Measurements from ENCODE around the gene PTAFR.

Gene PTAFR

DNA sequence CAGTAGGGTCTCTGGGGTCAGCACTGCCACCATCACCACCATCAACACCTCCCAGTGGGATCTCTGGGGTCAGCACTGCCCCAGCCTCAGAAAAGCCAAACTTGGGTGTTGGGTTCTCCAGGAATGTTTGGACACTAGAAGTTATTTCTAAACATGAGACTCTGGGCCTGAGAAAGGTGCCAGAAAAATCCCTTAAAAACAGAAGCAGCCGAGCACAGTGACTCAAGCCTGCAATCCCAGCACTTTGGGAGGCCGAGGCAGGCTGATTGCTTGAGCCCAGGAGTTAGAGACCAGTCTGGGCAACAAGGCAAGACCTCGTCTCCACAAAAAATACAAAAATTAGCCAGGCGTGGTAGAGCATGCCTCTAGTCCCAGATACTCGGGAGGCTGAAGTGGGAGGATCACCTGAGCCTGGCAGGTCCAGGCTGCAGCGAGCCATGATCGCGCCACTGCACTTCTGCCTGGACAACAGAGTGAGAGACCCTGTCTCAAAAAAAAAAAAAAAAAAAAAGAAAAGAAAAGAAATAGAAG lies 470 bp downstream of the PTAFR start:
- DNase-seq, result no peak

DNA sequence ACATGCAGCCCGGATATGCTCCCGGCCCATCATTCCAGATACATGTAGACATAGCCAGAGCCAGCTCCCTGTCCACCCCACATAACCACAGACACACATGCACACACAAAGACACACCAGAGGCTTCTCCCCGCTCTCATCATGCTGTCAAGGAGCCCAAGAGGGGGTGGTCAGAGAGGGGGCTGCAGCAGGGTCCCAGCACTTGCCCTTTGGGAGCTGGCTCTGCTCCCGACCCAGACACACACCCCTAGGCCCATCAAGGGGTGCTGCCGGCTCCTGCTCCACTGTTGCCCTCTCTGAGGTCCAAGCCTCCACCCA lies 2.6 kb downstream of the PTAFR start:
- DNase-seq, result no peak

DNA sequence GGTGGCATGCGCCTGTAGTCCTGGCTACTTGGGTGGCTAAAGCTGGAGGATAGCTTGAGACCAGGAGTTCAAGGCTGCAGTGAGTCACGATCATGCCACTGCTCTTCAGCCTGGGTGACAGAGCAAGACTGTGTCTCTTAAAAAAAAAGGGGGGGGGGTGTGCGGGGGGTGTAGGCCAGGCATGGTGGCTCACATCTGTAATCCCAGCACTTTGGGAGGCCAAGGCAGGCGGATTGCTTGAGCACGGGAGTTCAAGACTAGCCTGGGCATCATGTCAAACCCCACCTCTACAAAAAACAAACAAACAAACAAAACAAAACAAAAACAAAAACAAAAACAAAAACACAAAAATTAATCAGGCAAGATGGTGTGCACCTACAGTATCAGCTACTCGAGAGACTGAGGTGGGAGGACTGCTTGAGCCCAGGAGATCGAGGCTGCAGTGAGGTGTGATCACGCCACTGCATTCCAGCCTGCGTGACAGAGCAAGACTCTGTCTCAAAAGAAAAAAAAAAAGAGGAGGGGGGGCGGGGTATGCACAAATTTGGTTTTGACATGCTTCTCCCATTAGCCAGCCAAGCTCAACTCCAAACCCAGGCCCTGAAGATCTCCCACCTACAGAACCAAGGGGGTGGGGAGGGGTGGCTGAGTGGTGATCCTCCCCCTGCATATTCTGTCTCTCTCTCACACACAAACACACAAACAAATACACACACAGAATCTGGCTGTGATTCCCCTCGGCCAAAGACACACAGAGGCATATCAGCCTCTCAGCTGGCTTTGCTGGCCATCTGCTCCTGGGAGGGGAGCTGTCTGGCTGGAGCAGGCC lies 3.1 kb downstream of the PTAFR start:
- DNase-seq, result peak; percentile 19

- peak; percentile 25 for DNase-seq
Measured at GRCh38 chr1:28172713-28173150, 3.8 kb downstream of the PTAFR start.

GRCh38 chr1:28171246-28171645 lies 5.2 kb downstream of the PTAFR start:
- DNase-seq, result no peak

DNA sequence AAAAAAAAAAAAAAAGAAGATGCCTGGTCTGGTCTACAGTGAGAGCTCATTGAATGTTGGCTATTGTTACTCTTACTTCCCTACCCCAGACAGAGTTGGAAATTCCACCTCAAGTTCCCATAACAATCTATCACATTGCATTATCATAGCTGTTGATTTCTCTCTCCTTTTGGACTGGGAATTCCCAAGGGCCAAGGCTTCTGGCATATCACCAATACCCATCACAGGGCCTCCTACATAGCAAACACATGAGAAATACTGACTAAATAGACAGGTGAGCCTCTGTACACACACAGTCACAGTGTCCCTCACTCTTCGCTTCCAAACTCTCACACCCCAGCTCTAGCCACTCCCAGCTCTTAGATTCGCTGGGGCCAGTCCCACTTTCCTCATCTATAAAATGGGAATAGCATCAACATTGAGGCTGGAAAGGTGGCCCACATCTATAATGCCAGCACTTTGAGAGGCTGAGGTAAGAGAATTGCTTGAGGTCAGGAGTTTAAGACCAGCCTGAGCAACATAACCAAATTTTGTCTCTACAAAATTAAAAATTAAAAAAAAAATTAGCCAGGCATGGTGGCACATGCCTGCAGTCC lies 6.4 kb downstream of the PTAFR start:
- no peak for DNase-seq

- no peak for DNase-seq
Measured at GRCh38 chr1:28163496-28164161, 12.9 kb downstream of the PTAFR start.

DNA sequence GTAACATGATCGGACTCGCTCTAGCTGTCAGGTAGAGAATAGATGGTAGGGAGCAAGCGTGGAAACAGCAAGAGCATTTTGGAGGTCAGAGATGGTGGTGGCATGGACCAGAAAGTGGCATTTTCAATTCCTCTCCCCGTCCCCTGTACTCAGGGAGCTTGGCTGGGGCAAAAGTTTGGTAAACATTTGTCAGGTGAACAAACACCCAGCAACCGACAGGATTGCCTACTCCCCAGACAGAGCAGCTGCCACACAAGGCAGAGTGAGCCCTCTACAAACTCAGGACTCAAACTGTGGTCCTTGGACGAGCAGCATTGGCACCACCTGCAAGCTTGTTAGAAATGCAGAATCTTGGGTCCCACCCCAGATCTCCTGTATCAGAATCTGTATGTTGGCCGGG lies 14.3 kb downstream of the PTAFR start:
- DNase-seq, result no peak

DNA sequence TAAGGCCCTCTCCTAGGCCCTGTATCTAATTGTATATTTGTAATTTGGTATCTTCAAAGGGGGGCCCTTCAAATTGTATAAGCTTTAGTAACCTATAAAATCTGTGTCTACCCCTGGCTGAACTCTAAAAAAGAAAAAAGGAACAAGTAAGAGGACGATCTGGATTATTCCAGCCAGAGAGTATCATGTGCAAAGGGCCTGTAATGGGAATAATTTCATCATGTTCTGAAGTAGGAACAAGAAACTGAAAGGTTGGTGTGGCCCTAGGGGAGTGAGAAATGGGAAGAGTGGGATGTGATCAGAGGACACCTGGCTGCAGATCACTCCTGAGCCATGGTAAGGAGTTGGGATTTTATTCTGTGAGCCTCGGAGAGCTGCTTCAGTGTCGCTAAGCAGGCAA lies 14.7 kb downstream of the PTAFR start:
- DNase-seq, result no peak

DNA sequence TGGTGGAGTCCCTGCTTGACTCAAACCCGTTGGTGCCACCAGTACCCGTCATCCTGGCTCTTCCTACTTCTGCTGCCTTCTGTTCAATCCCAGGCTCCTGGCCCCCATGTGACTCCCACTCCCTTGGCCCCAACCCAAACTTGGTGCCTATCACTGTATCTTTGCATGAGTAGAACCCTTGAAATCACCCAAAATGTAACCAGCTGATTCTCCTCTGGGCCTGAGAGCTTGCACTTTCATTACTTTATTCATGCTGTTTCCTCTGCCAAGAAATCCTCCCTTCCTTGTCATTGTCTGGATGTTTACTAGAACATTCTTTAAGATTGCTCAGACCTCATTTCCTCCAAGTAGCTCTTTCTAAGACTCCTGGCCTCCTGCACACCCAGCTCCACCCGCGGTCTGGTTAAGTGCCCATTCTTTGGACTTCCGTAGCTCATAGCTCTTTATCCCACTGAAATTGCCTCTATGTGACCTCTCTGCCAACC lies 15.7 kb downstream of the PTAFR start:
- DNase-seq, result no peak

DNA sequence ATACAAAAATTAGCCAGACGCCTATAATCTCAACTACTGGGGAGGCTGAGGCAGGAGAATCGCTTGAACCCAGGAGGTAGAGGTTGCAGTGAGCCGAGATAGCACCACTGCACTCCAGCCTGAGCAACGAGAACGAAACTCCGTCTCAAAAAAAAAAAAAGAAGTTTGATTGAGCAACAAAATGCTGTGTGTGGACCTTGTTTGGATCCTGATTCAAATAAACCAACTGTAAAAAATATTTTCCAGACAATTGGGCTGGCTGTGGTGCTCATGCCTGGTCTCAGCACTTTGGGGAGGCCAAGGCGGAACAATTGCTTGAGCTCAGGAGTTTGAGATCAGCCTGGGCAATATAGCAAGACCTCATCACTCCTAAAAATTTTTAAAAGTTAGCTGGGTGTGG lies 16.8 kb downstream of the PTAFR start:
- DNase-seq, result no peak

DNA sequence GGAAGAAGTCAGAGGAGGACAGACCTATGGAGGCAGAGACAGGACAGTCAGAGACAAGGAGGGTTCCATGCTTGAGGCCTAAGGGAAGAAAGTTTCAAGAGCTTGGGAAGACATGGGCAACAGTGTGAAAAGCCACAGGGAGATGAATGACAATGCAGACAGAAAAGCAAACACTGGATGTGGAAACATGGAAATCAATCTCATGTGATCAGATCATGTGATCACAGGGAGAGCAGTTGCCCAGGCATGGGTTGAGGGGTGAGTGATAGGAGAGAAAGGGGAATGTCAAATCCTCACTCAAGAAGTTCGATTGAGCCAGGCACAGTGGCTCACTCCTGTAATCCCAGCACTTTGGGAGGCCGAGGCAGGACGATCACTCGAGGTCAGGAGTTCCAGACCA lies 17.2 kb downstream of the PTAFR start:
- DNase-seq, result no peak

DNA sequence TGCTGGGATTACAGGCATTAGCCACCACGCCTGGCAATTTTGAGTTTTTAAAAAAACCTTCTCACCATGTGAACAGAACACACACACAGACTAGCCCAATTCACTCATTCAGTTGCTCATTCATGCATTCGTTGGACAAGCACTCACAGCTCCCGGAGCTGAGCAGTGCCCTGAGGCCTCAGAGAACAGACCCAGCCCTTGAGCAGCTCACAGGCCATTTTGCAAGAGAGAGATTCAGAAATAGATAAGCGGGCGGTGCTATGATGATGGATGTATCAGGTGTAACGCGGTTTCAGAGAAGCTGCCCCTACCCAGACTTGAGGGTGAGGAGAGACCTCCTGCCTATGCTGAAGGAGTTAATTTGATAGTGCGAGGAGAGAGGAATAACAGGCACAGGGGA lies 18.6 kb downstream of the PTAFR start:
- DNase-seq, result no peak

DNA sequence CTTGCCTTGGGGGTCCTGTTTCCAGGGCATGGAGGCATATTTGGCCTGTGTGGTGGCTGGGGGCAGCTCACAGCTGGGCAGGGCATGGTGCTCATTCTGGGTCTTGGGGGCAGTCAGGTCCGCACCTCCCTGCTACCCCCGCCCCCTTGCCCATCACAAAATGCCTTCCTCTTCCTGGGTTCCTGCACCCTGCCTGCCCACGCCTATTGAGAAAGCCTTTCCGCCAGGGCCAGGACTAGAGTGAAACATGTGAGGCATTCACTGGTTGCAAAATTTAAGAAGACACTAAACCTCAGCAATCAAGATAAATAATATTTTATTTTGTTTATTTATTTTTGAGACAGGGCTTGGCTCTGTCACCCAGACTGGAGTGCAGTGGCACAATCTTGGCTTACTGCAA lies 19.7 kb downstream of the PTAFR start:
- no peak for DNase-seq

DNA sequence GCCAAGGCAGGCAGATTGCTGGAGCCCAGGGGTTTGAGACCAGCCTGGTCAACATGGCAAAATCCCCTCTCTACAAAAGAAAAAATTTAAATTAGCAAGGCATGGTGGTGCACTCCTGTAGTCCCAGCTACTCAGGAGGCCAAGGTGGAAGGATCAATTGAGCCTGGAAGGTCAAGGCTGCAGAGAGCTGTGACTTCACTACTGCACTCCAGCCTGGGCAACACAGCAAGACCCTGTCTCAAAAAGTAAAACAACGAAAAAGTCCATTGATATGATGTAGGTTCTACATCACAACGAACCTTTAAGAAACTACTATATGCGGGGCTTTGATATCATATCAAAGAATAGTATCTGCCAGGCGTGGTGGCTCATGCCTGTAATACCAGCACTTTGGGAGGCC lies 20.9 kb downstream of the PTAFR start:
- DNase-seq, result no peak

DNA sequence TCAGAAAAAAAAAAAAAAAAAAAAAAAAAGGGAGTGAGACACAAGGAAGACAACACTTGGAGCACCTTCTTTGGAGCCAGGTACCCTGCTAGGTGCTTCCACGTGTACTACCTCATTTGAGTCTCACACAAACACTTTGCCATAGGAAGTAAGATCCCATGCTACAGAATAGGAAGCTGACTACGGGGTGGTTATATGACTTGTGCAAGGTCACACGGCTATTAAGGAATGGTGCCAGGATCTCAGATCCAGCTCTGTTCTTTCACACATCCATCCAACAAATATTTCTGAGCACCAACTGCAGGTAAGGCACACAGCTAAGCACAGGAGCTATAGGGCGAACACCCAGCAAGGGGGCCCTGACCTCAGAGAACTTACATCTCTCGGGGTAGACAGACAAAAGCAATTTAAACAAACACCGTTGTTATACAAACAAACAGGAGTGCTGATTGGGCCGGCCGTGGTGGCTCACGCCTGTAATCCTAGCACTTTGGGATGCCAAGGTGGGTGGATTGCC lies 22.4 kb downstream of the PTAFR start:
- DNase-seq, result no peak

GRCh38 chr1:28150125-28150780 lies 26.2 kb downstream of the PTAFR start:
- DNase-seq, result no peak

GRCh38 chr1:28148880-28149195 lies 27.7 kb downstream of the PTAFR start:
- no peak for DNase-seq

DNA sequence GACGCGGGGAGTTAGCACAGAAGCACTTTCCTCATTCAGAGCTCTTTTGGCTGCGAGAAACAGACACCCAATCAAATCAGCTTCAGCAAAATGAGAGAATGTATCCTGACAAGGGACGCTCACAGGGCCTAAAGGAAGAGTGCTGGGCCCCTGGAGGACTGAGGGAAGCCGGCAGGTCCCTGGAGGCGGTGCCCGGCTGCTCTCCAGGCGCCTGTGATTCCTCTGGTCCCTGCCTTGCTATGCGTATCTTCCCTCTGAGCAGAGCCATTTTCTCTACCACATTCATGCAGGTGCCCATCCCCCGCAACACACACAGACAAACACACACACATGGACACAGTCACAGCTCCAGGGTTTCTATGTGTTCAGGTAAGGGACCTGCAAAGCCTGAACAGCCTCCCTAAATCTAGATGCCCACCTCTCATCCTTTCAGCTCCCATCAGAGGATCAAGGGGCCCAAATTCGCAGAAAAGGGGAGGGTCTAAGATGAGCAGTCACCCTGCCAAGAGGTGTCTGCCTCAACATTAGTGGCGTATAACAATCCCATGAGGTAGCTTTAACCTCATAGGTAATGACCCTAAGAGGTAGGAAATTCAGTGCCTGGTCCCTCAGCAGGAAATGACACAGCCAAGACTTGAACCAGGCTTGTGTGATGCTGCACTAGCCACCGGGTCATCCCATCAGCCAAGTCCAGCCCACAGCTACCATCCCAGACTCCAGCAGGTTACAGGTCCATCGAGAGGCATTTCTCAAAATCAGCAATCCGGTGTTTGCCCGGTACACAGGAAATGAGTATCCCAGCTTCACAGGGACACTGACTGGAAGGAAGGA lies 29.0 kb downstream of the PTAFR start:
- DNase-seq, result no peak

DNA sequence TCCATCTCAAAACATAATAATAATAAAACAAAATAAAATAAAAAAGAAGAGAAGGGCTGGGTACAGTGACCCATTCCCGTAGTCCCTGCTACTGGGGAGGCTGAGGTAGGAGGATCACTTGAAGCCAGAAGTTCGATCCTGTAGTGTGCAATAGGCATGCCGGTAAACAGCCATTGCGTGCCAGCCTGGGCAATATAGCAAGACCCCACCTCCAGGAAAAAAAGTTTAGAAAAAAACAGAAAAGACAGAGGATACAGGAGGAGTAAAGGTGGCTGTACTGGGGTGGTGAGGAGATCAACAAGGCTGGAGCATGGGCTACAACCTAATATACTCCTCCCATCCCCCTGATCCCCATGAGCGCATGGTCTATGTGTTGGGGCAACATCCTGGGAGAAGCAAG lies 30.8 kb downstream of the PTAFR start:
- no peak for DNase-seq

DNA sequence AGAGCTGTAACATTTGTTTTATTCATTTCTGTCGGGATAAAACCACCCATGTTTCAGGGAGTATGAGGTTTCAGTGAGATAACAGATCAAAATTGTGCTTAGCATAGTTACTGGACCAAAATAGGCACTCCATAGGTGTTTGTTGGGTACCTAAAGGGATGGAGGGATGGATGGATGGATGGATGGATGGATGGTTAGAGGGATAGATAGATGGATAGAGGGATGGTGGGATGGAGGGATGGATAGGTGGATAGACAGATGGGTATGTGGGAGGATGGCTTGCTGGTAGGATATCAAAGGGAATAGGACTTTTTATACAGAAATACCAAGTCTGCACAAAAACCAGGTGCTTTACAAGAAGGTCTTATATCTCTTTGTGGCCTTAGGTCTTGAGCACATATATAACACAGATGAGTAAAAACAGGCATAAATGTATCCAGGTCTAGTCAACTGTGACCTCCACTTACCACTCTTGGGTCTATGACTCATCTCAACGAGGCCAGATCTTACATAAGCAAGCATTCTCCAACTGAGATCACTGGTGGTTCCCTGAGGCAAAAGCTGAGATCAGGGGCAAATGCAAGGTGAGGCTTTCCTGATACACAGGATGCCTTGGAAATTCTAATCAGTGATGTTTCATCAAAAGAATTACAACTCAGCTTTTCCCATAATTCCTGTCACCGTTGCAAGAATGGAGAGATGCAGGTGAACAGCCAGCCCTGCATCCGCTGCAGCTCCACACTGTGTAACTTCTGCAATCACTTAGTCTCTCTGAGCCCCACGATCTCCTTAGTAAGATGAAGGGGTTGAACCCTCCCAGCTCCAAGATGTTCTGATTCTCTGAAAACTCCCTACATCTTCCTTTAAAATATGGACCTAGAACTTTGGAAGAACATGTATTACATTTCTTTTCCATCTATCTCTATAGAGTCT lies 32.0 kb downstream of the PTAFR start:
- no peak for DNase-seq

Data from NK-92 treated with Interleukin-12 subunit alpha and Interleukin-12 subunit beta, amount 100 ng/mL, for 24 hours (cell line).